Endothelial cell of umbilical vein (primary cell): ENCODE results near the gene MRPL50. TPM values are rescaled to one million over a fixed set of nuclear protein-coding genes. Genes with fewer than 3 reads are reported as not detected.

Experiments
- BruUV-seq: library from RNA; stranded (reverse); fragments of 400-500 nt; replicated peaks from 2 replicates; lab custom pipeline; 2021; lab: Mats Ljungman, UMichigan
- CTCF ChIA-PET: fragments of 300-600, 350-600 bp; sonication (Branson Sonifier 250); formaldehyde crosslinking; loops from one replicate; lab custom pipeline; 2021; ENCODE audit warnings: antibody characterized with exemption, inconsistent platforms; lab: Charles Lee
- POLR2A ChIA-PET: fragments of 300-600, 350-600 bp; sonication (Branson Sonifier 250); formaldehyde crosslinking; loops from one replicate; lab custom pipeline; 2021; ENCODE audit warnings: antibody characterized with exemption, inconsistent platforms; lab: Charles Lee
- DNase-seq: peaks from one replicate; pipeline ENCODE4 v3.0.0-alpha.2; 2011; ENCODE audit warnings: low read depth, low spot score
- FAIRE-seq: peaks from 2 replicates; lab custom pipeline; 2011; peaks lifted over from hg19 to GRCh38; lab: Jason Lieb, UNC
- H2AFZ ChIP-seq: 2 replicates; pipeline ENCODE4 v1.6.0; 2012; ENCODE audit warnings: low read depth, low read length, control low read depth, inconsistent platforms
- H3K27ac ChIP-seq: 2 replicates; pipeline ENCODE4 v1.5.1; 2011; ENCODE audit warnings: low read depth, mild to moderate bottlenecking, control low read depth, low read length, moderate library complexity; ENCODE audit not compliant: insufficient read depth
- H3K27me3 ChIP-seq, 2 experiments: 2 replicates each; pipeline versions ENCODE4 v1.6.0 to v1.6.1; 2011; ENCODE audit warnings: low read length in 2 of 2, mixed read lengths in 1 of 2; ENCODE audit not compliant: control insufficient read depth in 2 of 2, insufficient read depth in 2 of 2
- H3K36me3 ChIP-seq, 2 experiments: 2 replicates in 1 of 2; 3 replicates in 1 of 2; pipeline ENCODE4 v1.5.1; 2011; ENCODE audit warnings: low read length in 2 of 2, mild to moderate bottlenecking in 1 of 2, moderate library complexity in 1 of 2; ENCODE audit not compliant: control insufficient read depth in 2 of 2, insufficient read depth in 2 of 2; ENCODE audit errors: extremely low read depth in 1 of 2
- H3K4me1 ChIP-seq: 3 replicates; pipeline ENCODE4 v1.5.1; 2011; ENCODE audit warnings: mild to moderate bottlenecking, low read length; ENCODE audit not compliant: control insufficient read depth, insufficient read depth; ENCODE audit errors: extremely low read depth
- H3K4me2 ChIP-seq: 2 replicates; pipeline ENCODE4 v1.6.1; 2011; ENCODE audit warnings: low read length, control low read depth, mixed read lengths; ENCODE audit not compliant: insufficient read depth
- H3K4me3 ChIP-seq, 3 experiments: fragments of 200-600 bp in 1 of 3; sonication (generic), shearing (Covaris generic) in 1 of 3; replicated peaks in 1 of 3; 2 replicates each; pipeline ENCODE4 v1.5.1; 2011 to 2016; ENCODE audit warnings: control low read depth in 3 of 3, low read length in 3 of 3, mild to moderate bottlenecking in 2 of 3, inconsistent platforms in 1 of 3, low read depth in 1 of 3, moderate library complexity in 1 of 3; ENCODE audit not compliant: insufficient read depth in 1 of 3
- H3K79me2 ChIP-seq: 2 replicates; pipeline ENCODE4 v1.6.0; 2012; ENCODE audit warnings: low read length, inconsistent platforms; ENCODE audit not compliant: control insufficient read depth, insufficient read depth
- H3K9ac ChIP-seq: replicated peaks from 2 replicates; pipeline ENCODE3; 2011; ENCODE audit warnings: low read length, control low read depth; ENCODE audit not compliant: insufficient read depth; ENCODE audit errors: extremely low read depth
- H3K9me1 ChIP-seq: replicated peaks from 3 replicates; pipeline ENCODE4 v1.6.0; 2011; ENCODE audit warnings: mild to moderate bottlenecking, low read length; ENCODE audit not compliant: control insufficient read depth, insufficient read depth; ENCODE audit errors: extremely low read depth
- H3K9me3 ChIP-seq: replicated peaks from 2 replicates; pipeline ENCODE4 v1.5.1; 2012; ENCODE audit warnings: low read length, inconsistent platforms; ENCODE audit not compliant: control insufficient read depth, insufficient read depth
- H4K20me1 ChIP-seq: replicated peaks from 2 replicates; pipeline ENCODE3; 2011; ENCODE audit warnings: mild to moderate bottlenecking, low read length; ENCODE audit not compliant: control insufficient read depth, insufficient read depth; ENCODE audit errors: extremely low read depth
- EZH2 ChIP-seq: IDR thresholded peaks from 2 replicates; pipeline ENCODE4 v1.6.1; 2012; ENCODE audit warnings: borderline replicate concordance, low read depth, mild to moderate bottlenecking, moderate library complexity, low read length, inconsistent platforms; ENCODE audit not compliant: severe bottlenecking
- FOS ChIP-seq: IDR thresholded peaks from 2 replicates; pipeline ENCODE4 v1.6.1; 2011; ENCODE audit warnings: mild to moderate bottlenecking, low read length, moderate library complexity, borderline replicate concordance; ENCODE audit not compliant: insufficient read depth
- GATA2 ChIP-seq: IDR thresholded peaks from 2 replicates; pipeline ENCODE4 v1.7.0; 2011; ENCODE audit warnings: low read depth, mild to moderate bottlenecking, moderate library complexity, mixed read lengths, low read length; ENCODE audit not compliant: insufficient read length, insufficient read depth
- JUN ChIP-seq: IDR thresholded peaks from 2 replicates; pipeline ENCODE4 v1.6.1; 2011; ENCODE audit warnings: borderline replicate concordance, low read depth; ENCODE audit not compliant: insufficient read length, insufficient read depth
- MYC ChIP-seq: IDR thresholded peaks from one replicate; pipeline ENCODE4 v1.6.1; 2011; ENCODE audit warnings: mild to moderate bottlenecking, low read depth, low read length
- POLR2A ChIP-seq: IDR thresholded peaks from 2 replicates; pipeline ENCODE4 v1.6.1; 2012; ENCODE audit warnings: low read depth, mild to moderate bottlenecking, control low read depth, low read length
- POLR2AphosphoS5 ChIP-seq: IDR thresholded peaks from 2 replicates; pipeline ENCODE4 v1.6.1; 2012; ENCODE audit warnings: low read depth, mild to moderate bottlenecking, control low read depth, low read length, moderate library complexity; ENCODE audit not compliant: insufficient read depth
- dilution Hi-C: fragments of 300-500 bp; cut with MboI; formaldehyde crosslinking; loops from one replicate; pipeline ENCODE4 v1.15.0; 2019; ENCODE audit warnings: low sequenced_read_pairs; ENCODE audit not compliant: extremely low pct_ligation_motif_present
- intact Hi-C: fragments of 100-400 bp; cut with micrococcal nuclease; formaldehyde crosslinking; loops from one replicate; pipeline ENCODE4 v1.10.0; 2022
- polyA plus RNA-seq, 4 experiments: library from polyadenylated mRNA; depleted of rRNA in 3 of 4; stranded (reverse) in 3 of 4; unstranded in 1 of 4; fragments of >200 nt; gene quantifications; 2 replicates each; pipeline versions ENCODE4 v1.2.1 to v1.2.3, GENCODE V29; 2011 to 2012; ENCODE audit warnings: missing spikeins in 1 of 4
- total RNA-seq: library from RNA; stranded (reverse); gene quantifications from 2 replicates; pipeline ENCODE4 v1.2.3, GENCODE V29; 2021
- TF ChIP-seq, protein P1 (sequence below), 2 donors: IDR thresholded peaks; 1 replicate in 1 of 2; 2 replicates in 1 of 2; pipeline ENCODE4 v1.5.1; 2011; ENCODE audit warnings: low read length in 2 of 2, mild to moderate bottlenecking in 2 of 2, moderate library complexity in 2 of 2, control low read depth in 1 of 2, inconsistent platforms in 1 of 2, low read depth in 1 of 2; ENCODE audit not compliant: insufficient read depth in 1 of 2; ENCODE audit errors: extremely low read depth in 1 of 2
- TF ChIP-seq, protein P2 (sequence below): IDR thresholded peaks from 2 replicates; pipeline ENCODE4 v1.6.1; 2011; ENCODE audit not compliant: insufficient read depth, insufficient read length

Gene MRPL50
- total and polyA plus RNA-seq, 2 donors (not counting 3 experiments of a cell fraction or from before 2014, with no cell fraction given): 5.7 to 9.7 TPM

DNA sequence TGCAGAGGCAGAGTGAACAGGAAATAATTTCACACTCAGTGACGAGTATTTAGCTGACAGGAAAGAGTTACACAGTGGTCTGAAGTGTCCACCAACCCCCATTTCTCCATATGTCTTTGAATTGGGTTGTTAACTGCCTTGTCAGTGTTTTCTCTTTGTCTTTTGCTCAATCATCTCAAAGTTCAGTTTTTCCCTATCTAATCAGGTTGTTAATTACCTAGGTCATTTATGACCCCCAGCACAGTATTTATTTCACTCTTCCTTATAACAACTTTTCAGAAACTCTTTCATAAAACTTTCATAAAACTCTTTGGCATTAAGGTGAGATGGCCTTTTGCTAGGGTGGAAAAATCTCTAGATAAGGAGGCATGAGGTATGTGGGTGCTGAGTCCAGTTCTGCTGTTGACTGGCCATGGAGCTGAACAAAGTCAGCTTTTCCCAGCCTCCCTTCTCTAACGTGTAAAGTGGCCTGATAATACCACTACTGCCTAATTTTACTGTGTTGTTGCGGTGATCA, 42.4 kb upstream of the MRPL50 start:
- FAIRE-seq: no peak
- CTCF ChIA-PET: interaction anchor here (1.1 kb wide), 1 partner anchor 18 kb away, joined by 3 read pairs; no protein-coding TSS in a partner anchor
- intact Hi-C loops: no loop called here

DNA sequence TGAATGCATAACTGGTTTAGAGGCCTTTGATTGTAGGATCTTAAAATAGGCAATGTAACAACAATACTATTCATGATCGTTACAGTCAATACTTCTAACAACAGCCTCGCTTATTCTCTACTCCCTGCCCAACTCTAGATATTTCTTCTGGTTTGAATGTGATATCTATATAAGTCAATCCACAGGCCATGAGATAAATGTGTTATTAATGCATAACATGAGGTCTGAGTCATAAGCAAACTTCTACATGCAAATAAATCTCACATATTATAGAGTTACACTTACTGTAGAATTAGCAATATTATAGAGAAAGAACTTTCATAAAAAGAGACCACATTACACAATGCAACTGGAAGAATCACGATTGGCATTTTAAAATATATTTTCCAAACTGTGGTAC, 40.1 kb upstream of the MRPL50 start:
- no peak overlapping the region for H2AFZ ChIP-seq
- no peaks in the 10 kb centered on the region for H3K9me1 ChIP-seq
- intact Hi-C loops: no loop called here
- H3K4me2 ChIP-seq: no peak overlapping the region
- no peak for DNase-seq
- H3K27ac ChIP-seq: no peak overlapping the region
- TF ChIP-seq POLR2AphosphoS5 (no peak), FOS (no peak), MYC (no peak), POLR2A (no peak), EZH2 (no peak), GATA2 (no peak), JUN (no peak)
- TF ChIP-seq, protein P1, sequence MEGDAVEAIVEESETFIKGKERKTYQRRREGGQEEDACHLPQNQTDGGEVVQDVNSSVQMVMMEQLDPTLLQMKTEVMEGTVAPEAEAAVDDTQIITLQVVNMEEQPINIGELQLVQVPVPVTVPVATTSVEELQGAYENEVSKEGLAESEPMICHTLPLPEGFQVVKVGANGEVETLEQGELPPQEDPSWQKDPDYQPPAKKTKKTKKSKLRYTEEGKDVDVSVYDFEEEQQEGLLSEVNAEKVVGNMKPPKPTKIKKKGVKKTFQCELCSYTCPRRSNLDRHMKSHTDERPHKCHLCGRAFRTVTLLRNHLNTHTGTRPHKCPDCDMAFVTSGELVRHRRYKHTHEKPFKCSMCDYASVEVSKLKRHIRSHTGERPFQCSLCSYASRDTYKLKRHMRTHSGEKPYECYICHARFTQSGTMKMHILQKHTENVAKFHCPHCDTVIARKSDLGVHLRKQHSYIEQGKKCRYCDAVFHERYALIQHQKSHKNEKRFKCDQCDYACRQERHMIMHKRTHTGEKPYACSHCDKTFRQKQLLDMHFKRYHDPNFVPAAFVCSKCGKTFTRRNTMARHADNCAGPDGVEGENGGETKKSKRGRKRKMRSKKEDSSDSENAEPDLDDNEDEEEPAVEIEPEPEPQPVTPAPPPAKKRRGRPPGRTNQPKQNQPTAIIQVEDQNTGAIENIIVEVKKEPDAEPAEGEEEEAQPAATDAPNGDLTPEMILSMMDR (IDR thresholded peaks at IDR 0.05; ENCODE audit: extremely low read depth in 1 of 2, insufficient read depth in 1 of 2, low read depth in 1 of 2, low read length in 2 of 2): no peak
- TF ChIP-seq, protein P2, sequence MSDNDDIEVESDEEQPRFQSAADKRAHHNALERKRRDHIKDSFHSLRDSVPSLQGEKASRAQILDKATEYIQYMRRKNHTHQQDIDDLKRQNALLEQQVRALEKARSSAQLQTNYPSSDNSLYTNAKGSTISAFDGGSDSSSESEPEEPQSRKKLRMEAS: no peak
- H3K9me3 ChIP-seq: no peaks in the 10 kb centered on the region
- H3K27me3 ChIP-seq: peaks cover 2 to 3% of the 10 kb centered on the region in 2 experiments
- no peak overlapping the region for H3K4me3 ChIP-seq
- H4K20me1 ChIP-seq: no peaks in the 10 kb centered on the region
- H3K9ac ChIP-seq: no peak overlapping the region
- dilution Hi-C loops: no loop called here
- no peaks in the 10 kb centered on the region for H3K36me3 ChIP-seq
- no TSS peak for BruUV-seq
- ChIA-PET CTCF (interaction anchor here (1.8 kb wide), 1 partner anchor 10 kb away, joined by 8 read pairs; no protein-coding TSS in a partner anchor), POLR2A (no interaction called here)
- no peaks in the 10 kb centered on the region for H3K4me1 ChIP-seq
- H3K79me2 ChIP-seq: no peaks in the 10 kb centered on the region
- no peak for FAIRE-seq

More for the DNA sequence above, 42.4 kb upstream of the MRPL50 start:
- H3K9me3 ChIP-seq: no peaks in the 10 kb centered on the region
- H3K9me1 ChIP-seq: no peaks in the 10 kb centered on the region
- H4K20me1 ChIP-seq: no peaks in the 10 kb centered on the region
- H3K27me3 ChIP-seq: peaks cover 2 to 5% of the 10 kb centered on the region in 2 experiments
- no peaks in the 10 kb centered on the region for H3K36me3 ChIP-seq
- no peak overlapping the region for H3K4me2 ChIP-seq
- no peaks in the 10 kb centered on the region for H3K79me2 ChIP-seq
- dilution Hi-C loops: no loop called here
- no peak overlapping the region for H3K27ac ChIP-seq
- no peak overlapping the region for H3K9ac ChIP-seq
- POLR2A ChIA-PET: no interaction called here
- no peak for TF ChIP-seq POLR2AphosphoS5
- TF ChIP-seq GATA2: no peak
- no peak for TF ChIP-seq JUN
- TF ChIP-seq EZH2: no peak
- TF ChIP-seq MYC: no peak
- TF ChIP-seq, protein P1 (IDR thresholded peaks at IDR 0.05; ENCODE audit: extremely low read depth in 1 of 2, insufficient read depth in 1 of 2, low read depth in 1 of 2, low read length in 2 of 2): no peak
- no peak for DNase-seq
- H2AFZ ChIP-seq: no peak overlapping the region
- no peaks in the 10 kb centered on the region for H3K4me1 ChIP-seq
- no TSS peak for BruUV-seq
- H3K4me3 ChIP-seq: no peak overlapping the region
